SK-N-SH (cell line): Measurements from ENCODE around the gene RCAN2. TPM values are rescaled to one million over a fixed set of nuclear protein-coding genes. Genes with fewer than 3 reads are reported as not detected.

Source experiments
- CTCF ChIA-PET: fragments of 300-600, 350-600 bp; formaldehyde crosslinking; extraction: SDS; loops from one replicate; lab custom pipeline; 2021; lab: Yijun Ruan, JAX
- POLR2A ChIA-PET: fragments of 350-600 bp; sonication (Branson Sonifier 250); formaldehyde crosslinking; extraction: SDS; loops from one replicate; lab custom pipeline; 2020; ENCODE audit warnings: antibody characterized with exemption, inconsistent platforms; lab: Yijun Ruan, JAX
- DNase-seq: peaks from one replicate; pipeline ENCODE4 v3.0.0; 2012
- H2AFZ ChIP-seq: fragments of 200-600 bp; sonication (generic); 2 replicates; pipeline ENCODE4 v1.8.1; 2016; ENCODE audit warnings: antibody characterized with exemption, mild to moderate bottlenecking, low read depth
- H3F3A ChIP-seq: fragments of 200-600 bp; sonication (generic); replicated peaks from 2 replicates; pipeline ENCODE3; 2016; ENCODE audit warnings: antibody characterized with exemption, mild to moderate bottlenecking; ENCODE audit not compliant: insufficient read depth
- H3K27ac ChIP-seq, 2 experiments: fragments of 200-500 bp in 1 of 2; fragments of 200-600 bp in 1 of 2; sonication (Bioruptor generic) in 1 of 2; sonication (generic), shearing (Covaris generic) in 1 of 2; 2 replicates each; pipeline versions ENCODE4 v1.5.1 to v1.6.1; 2014 to 2016; ENCODE audit warnings: low read depth in 2 of 2, inconsistent platforms in 1 of 2, low read length in 1 of 2, mild to moderate bottlenecking in 1 of 2, mixed read lengths in 1 of 2
- H3K27me3 ChIP-seq: fragments of 200-600 bp; sonication (generic), shearing (Covaris generic); 2 replicates; pipeline ENCODE4 v1.6.1; 2016; ENCODE audit warnings: mixed run types; ENCODE audit not compliant: insufficient read depth
- H3K36me3 ChIP-seq, 2 experiments: fragments of 200-500 bp in 1 of 2; fragments of 200-600 bp in 1 of 2; sonication (Bioruptor generic) in 1 of 2; sonication (generic) in 1 of 2; replicated peaks in 1 of 2; 2 replicates each; pipeline versions ENCODE3 to v1.5.1; 2014 to 2016; ENCODE audit warnings: low read length in 1 of 2, mild to moderate bottlenecking in 1 of 2; ENCODE audit not compliant: insufficient read depth in 2 of 2, control insufficient read depth in 1 of 2
- H3K4me1 ChIP-seq, 2 experiments: fragments of 200-500 bp in 1 of 2; fragments of 200-600 bp in 1 of 2; sonication (Bioruptor generic) in 1 of 2; sonication (generic), shearing (Covaris generic) in 1 of 2; 2 replicates each; pipeline versions ENCODE4 v1.5.1 to v1.6.1; 2014 to 2016; ENCODE audit warnings: low read depth in 1 of 2, low read length in 1 of 2, mixed run types in 1 of 2; ENCODE audit not compliant: insufficient read depth in 2 of 2, control insufficient read depth in 1 of 2
- H3K4me2 ChIP-seq: fragments of 200-600 bp; sonication (generic), shearing (Covaris generic); 2 replicates; pipeline ENCODE4 v1.6.1; 2017; ENCODE audit warnings: mixed run types
- H3K4me3 ChIP-seq, 2 experiments: fragments of 200-500 bp in 1 of 2; fragments of 200-600 bp in 1 of 2; sonication (Bioruptor generic) in 1 of 2; sonication (generic), shearing (Covaris generic) in 1 of 2; 2 replicates each; pipeline versions ENCODE4 v1.5.1 to v1.8.1; 2014 to 2016; ENCODE audit warnings: low read depth in 2 of 2, inconsistent platforms in 1 of 2, low read length in 1 of 2, mild to moderate bottlenecking in 1 of 2, mixed read lengths in 1 of 2, moderate library complexity in 1 of 2
- H3K79me2 ChIP-seq: fragments of 200-600 bp; sonication (generic); 2 replicates; pipeline ENCODE4 v1.8.1; 2017; ENCODE audit warnings: mild to moderate bottlenecking; ENCODE audit not compliant: insufficient read depth
- H3K9ac ChIP-seq: fragments of 200-600 bp; sonication (generic); 2 replicates; pipeline ENCODE4 v1.6.1; 2017; ENCODE audit warnings: mixed run types
- H3K9me2 ChIP-seq: fragments of 200-600 bp; sonication (generic); 2 replicates; pipeline ENCODE4 v1.6.1; 2017; ENCODE audit warnings: mixed run types
- H3K9me3 ChIP-seq: fragments of 200-600 bp; sonication (generic); 2 replicates; pipeline ENCODE4 v1.6.1; 2017; ENCODE audit warnings: mixed run types, mild to moderate bottlenecking, moderate library complexity
- H4K20me1 ChIP-seq: fragments of 200-600 bp; sonication (generic); 2 replicates; pipeline ENCODE4 v1.6.1; 2017; ENCODE audit warnings: mild to moderate bottlenecking, mixed run types; ENCODE audit not compliant: insufficient read depth
- CHD2 ChIP-seq: fragments of 150-350 bp; IDR thresholded peaks from 2 replicates; pipeline ENCODE4 v1.6.1; 2018; ENCODE audit warnings: low read length; ENCODE audit not compliant: partially characterized antibody
- FOSL2 ChIP-seq: IDR thresholded peaks from 2 replicates; pipeline ENCODE4 v1.4.0; 2012; ENCODE audit warnings: low read depth, mild to moderate bottlenecking, moderate library complexity, borderline replicate concordance
- FOXJ3 ChIP-seq: sonication (generic); formaldehyde crosslinking; IDR thresholded peaks from 2 replicates; pipeline ENCODE4 v1.5.1; 2020; ENCODE audit warnings: mild to moderate bottlenecking, missing genetic modification reagents
- GATA2 ChIP-seq: sonication (generic); formaldehyde crosslinking; IDR thresholded peaks from 2 replicates; pipeline ENCODE4 v1.5.0; 2020; ENCODE audit warnings: mild to moderate bottlenecking, missing genetic modification reagents
- MEF2A ChIP-seq: IDR thresholded peaks from 2 replicates; pipeline ENCODE4 v1.4.0; 2012; ENCODE audit warnings: low read depth, borderline replicate concordance
- MXI1 ChIP-seq: IDR thresholded peaks from 2 replicates; pipeline ENCODE4 v1.6.1; 2012; ENCODE audit warnings: mild to moderate bottlenecking, low read depth, low read length, improper control_type of control experiment
- NFIC ChIP-seq: IDR thresholded peaks from 2 replicates; pipeline ENCODE4 v1.4.0; 2012; ENCODE audit warnings: borderline replicate concordance
- NRF1 ChIP-seq: IDR thresholded peaks from 2 replicates; pipeline ENCODE4 v1.6.1; 2012; ENCODE audit warnings: low read depth, mild to moderate bottlenecking, low read length
- POLR2AphosphoS5 ChIP-seq: IDR thresholded peaks from 2 replicates; pipeline ENCODE4 v1.6.1; 2012; ENCODE audit warnings: low read depth, low read length
- RCOR1 ChIP-seq: fragments of 150-350 bp; IDR thresholded peaks from 2 replicates; pipeline ENCODE4 v1.6.1; 2017; ENCODE audit warnings: antibody characterized with exemption, low read length
- RFX5 ChIP-seq: IDR thresholded peaks from 2 replicates; pipeline ENCODE4 v1.6.1; 2012; ENCODE audit warnings: mild to moderate bottlenecking, improper control_type of control experiment, low read length
- RXRA ChIP-seq: IDR thresholded peaks from 2 replicates; pipeline ENCODE4 v1.4.0; 2012; ENCODE audit warnings: low read depth, mild to moderate bottlenecking, borderline replicate concordance
- SMC3 ChIP-seq: IDR thresholded peaks from 2 replicates; pipeline ENCODE4 v1.6.1; 2012; ENCODE audit warnings: low read depth, low read length, improper control_type of control experiment
- TAF1 ChIP-seq: IDR thresholded peaks from 2 replicates; pipeline ENCODE4 v1.6.1; 2012; ENCODE audit warnings: low read depth, mild to moderate bottlenecking, low read length, moderate library complexity, borderline replicate concordance
- TCF12 ChIP-seq: IDR thresholded peaks from 2 replicates; pipeline ENCODE4 v1.4.0; 2012
- TEAD4 ChIP-seq: IDR thresholded peaks from 2 replicates; pipeline ENCODE4 v1.4.0; 2012; ENCODE audit warnings: mild to moderate bottlenecking, borderline replicate concordance; ENCODE audit not compliant: insufficient read depth
- YY1 ChIP-seq: IDR thresholded peaks from 2 replicates; pipeline ENCODE4 v1.4.0; 2012; ENCODE audit warnings: low read depth, mild to moderate bottlenecking
- polyA plus RNA-seq, 3 experiments: library from polyadenylated mRNA; depleted of rRNA; stranded (reverse); fragments of >200 nt; gene quantifications; 2 replicates each; pipeline ENCODE4 v1.2.3, GENCODE V29; 2012
- TF ChIP-seq, protein P1 (sequence below): IDR thresholded peaks from 2 replicates; pipeline ENCODE4; 2012
- TF ChIP-seq, protein P2 (sequence below): IDR thresholded peaks from 2 replicates; pipeline ENCODE4 v1.4.0; 2012; ENCODE audit warnings: low read depth, borderline replicate concordance
- TF ChIP-seq, protein P3 (sequence below): fragments of 150-350 bp; IDR thresholded peaks from 2 replicates; pipeline ENCODE4 v1.6.1; 2017; ENCODE audit warnings: antibody characterized with exemption, low read length, low read depth, borderline replicate concordance
- TF ChIP-seq, protein P4 (sequence below): fragments of 200-600 bp; sonication (generic); IDR thresholded peaks from 2 replicates; pipeline ENCODE4 v1.6.1; 2017; ENCODE audit warnings: antibody characterized with exemption, mild to moderate bottlenecking, moderate library complexity
- TF ChIP-seq, protein P5 (sequence below): IDR thresholded peaks from 2 replicates; pipeline ENCODE4 v1.4.0; 2012; ENCODE audit warnings: low read depth

The RCAN2 gene
- polyA plus RNA-seq, 1 of the 3 experiments (the other 2 are of a cell fraction), result not detected

DNA sequence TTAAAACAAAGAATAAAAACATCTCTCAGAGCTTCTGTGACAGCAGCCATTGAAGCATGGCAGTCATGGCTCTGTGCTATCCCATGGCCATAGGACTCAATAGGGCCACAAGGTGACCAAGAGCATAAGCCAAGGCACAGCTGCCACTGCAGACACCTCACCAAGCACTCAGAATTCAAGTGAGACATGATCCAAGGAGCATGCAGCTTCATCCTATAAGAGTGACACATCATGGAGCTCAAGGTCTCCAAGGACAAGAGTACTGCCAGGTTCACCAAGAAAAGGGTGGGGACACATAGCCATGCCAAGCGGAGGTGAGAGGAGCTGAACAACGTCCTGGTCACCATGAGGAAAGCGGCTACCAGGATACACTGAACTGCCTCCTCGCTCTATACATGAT, 53.0 kb downstream of the RCAN2 start (continued):
- TF ChIP-seq, protein P1, sequence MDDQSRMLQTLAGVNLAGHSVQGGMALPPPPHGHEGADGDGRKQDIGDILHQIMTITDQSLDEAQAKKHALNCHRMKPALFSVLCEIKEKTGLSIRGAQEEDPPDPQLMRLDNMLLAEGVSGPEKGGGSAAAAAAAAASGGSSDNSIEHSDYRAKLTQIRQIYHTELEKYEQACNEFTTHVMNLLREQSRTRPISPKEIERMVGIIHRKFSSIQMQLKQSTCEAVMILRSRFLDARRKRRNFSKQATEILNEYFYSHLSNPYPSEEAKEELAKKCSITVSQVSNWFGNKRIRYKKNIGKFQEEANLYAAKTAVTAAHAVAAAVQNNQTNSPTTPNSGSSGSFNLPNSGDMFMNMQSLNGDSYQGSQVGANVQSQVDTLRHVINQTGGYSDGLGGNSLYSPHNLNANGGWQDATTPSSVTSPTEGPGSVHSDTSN, result no peak
- TF ChIP-seq TAF1 (no peak), MXI1 (no peak), FOXJ3 (CRISPR knock-in tag) (no peak), RFX5 (no peak), NFIC (no peak), RCOR1 (no peak)
- TF ChIP-seq, all 33 proteins: peak for 0

DNA sequence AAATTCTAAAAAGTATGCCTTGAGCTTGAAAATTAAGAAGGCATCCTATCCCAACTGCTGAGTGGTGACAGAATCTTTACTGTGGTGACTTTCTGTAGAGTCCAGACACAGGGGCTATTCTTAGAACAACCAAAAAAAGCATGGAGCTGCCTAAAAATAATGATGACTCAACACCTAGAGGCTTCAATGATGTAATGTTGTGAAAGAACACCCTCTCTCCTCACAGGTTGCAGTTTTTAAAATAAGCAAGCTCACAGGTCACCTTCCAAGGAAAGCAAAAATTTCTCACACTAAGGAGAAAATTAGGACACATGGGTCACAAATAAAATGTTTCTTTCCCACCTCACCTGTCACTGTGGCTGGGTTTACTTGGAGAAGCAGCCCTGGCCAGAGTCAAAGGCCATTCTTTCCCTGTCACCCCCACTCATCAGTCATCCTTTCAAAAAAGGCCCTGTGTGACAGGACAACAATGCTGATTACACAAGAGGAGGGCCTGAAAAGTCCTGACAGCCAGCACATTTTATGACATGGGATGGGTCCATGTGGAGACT, 53.5 kb downstream of the RCAN2 start:
- H3K79me2 ChIP-seq, result no peaks in the 10 kb centered on the region
- POLR2A ChIA-PET, result no interaction called here
- H3K4me3 ChIP-seq, result no peak overlapping the region
- no peaks in the 10 kb centered on the region for H4K20me1 ChIP-seq
- H3K9me2 ChIP-seq, result no peaks in the 10 kb centered on the region
- CTCF ChIA-PET, result no interaction called here
- no peak overlapping the region for H2AFZ ChIP-seq
- no peaks in the 10 kb centered on the region for H3K36me3 ChIP-seq
- H3K4me1 ChIP-seq, result no peaks in the 10 kb centered on the region
- no peaks in the 10 kb centered on the region for H3K9me3 ChIP-seq
- H3K27me3 ChIP-seq, result no peaks in the 10 kb centered on the region
- no peak overlapping the region for H3K27ac ChIP-seq
- H3K9ac ChIP-seq, result no peak overlapping the region
- H3K4me2 ChIP-seq, result no peak overlapping the region
- no peak for TF ChIP-seq SMC3
- TF ChIP-seq, protein P2, sequence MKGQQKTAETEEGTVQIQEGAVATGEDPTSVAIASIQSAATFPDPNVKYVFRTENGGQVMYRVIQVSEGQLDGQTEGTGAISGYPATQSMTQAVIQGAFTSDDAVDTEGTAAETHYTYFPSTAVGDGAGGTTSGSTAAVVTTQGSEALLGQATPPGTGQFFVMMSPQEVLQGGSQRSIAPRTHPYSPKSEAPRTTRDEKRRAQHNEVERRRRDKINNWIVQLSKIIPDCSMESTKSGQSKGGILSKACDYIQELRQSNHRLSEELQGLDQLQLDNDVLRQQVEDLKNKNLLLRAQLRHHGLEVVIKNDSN, result no peak
- no peak for TF ChIP-seq RFX5
- no peak for TF ChIP-seq CHD2
- no peak for TF ChIP-seq RCOR1
- no peak for TF ChIP-seq RXRA
- no peak for TF ChIP-seq NFIC
- TF ChIP-seq, protein P3, sequence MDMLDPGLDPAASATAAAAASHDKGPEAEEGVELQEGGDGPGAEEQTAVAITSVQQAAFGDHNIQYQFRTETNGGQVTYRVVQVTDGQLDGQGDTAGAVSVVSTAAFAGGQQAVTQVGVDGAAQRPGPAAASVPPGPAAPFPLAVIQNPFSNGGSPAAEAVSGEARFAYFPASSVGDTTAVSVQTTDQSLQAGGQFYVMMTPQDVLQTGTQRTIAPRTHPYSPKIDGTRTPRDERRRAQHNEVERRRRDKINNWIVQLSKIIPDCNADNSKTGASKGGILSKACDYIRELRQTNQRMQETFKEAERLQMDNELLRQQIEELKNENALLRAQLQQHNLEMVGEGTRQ, result no peak
- no peak for TF ChIP-seq TEAD4
- TF ChIP-seq TCF12, result no peak
- DNase-seq, result no peak
- no peaks in the 10 kb centered on the region for H3F3A ChIP-seq

DNA sequence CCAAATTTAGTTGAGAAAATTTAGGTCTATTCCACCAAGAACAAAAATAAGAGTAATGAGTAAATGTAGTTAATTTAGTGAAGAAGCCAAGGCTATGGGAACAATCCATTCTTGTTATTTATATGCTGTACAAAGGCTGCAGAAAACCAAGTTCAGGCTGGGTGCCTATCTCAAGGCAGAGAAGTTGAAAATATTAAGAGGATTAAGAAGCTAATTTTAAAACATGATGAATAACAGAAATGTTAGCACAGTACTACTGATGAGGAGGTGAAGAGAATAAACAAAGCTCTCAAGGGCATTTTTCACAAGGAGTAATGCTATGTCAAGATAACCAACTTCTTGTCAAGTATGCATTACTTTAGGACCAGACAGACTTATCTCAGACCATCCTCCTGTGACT, 68.6 kb downstream of the RCAN2 start:
- no peak overlapping the region for H3K27ac ChIP-seq
- no peak for DNase-seq
- CTCF ChIA-PET, result interaction anchor here (1.3 kb wide), 1 partner anchor 13 kb away, joined by 3 read pairs; no protein-coding TSS in a partner anchor
- TF ChIP-seq, protein P4, sequence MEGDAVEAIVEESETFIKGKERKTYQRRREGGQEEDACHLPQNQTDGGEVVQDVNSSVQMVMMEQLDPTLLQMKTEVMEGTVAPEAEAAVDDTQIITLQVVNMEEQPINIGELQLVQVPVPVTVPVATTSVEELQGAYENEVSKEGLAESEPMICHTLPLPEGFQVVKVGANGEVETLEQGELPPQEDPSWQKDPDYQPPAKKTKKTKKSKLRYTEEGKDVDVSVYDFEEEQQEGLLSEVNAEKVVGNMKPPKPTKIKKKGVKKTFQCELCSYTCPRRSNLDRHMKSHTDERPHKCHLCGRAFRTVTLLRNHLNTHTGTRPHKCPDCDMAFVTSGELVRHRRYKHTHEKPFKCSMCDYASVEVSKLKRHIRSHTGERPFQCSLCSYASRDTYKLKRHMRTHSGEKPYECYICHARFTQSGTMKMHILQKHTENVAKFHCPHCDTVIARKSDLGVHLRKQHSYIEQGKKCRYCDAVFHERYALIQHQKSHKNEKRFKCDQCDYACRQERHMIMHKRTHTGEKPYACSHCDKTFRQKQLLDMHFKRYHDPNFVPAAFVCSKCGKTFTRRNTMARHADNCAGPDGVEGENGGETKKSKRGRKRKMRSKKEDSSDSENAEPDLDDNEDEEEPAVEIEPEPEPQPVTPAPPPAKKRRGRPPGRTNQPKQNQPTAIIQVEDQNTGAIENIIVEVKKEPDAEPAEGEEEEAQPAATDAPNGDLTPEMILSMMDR, result no peak
- TF ChIP-seq, protein P3, result no peak
- TF ChIP-seq RXRA (no peak), TCF12 (no peak), NFIC (no peak), TEAD4 (no peak), POLR2AphosphoS5 (no peak), MEF2A (no peak), FOSL2 (no peak), YY1 (no peak), GATA2 (CRISPR knock-in tag) (no peak), NRF1 (no peak)
- TF ChIP-seq, protein P5, sequence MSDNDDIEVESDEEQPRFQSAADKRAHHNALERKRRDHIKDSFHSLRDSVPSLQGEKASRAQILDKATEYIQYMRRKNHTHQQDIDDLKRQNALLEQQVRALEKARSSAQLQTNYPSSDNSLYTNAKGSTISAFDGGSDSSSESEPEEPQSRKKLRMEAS, result no peak

More for the DNA sequence above, 68.6 kb downstream of the RCAN2 start:
- Histone ChIP-seq H3K9ac (no peak overlapping the region), H3K9me2 (no peaks in the 10 kb centered on the region), H4K20me1 (no peaks in the 10 kb centered on the region), H3K27me3 (no peaks in the 10 kb centered on the region), H2AFZ (no peak overlapping the region), H3K36me3 (no peaks in the 10 kb centered on the region), H3F3A (no peaks in the 10 kb centered on the region), H3K9me3 (no peaks in the 10 kb centered on the region), H3K4me3 (no peak overlapping the region), H3K79me2 (no peaks in the 10 kb centered on the region), H3K4me2 (no peak overlapping the region), H3K4me1 (no peaks in the 10 kb centered on the region)
- POLR2A ChIA-PET, result no interaction called here
